Middle frontal gyrus (tissue), 1 donor: ENCODE data around the gene PLEKHG5.
A peak's percentile ranks its signal among the peaks of the same experiment; 100 is the strongest.
"Not testable (repeated sequence)": the region's sequence is repeated elsewhere in the genome, so short reads cannot be mapped to it uniquely, and the experiment has no call there.

Source experiments
- DNase-seq: peaks from one replicate; pipeline ENCODE4 v3.0.0-alpha.2; 2015; ENCODE audit warnings: low spot score; ENCODE audit errors: extremely low spot score

Gene PLEKHG5

DNA sequence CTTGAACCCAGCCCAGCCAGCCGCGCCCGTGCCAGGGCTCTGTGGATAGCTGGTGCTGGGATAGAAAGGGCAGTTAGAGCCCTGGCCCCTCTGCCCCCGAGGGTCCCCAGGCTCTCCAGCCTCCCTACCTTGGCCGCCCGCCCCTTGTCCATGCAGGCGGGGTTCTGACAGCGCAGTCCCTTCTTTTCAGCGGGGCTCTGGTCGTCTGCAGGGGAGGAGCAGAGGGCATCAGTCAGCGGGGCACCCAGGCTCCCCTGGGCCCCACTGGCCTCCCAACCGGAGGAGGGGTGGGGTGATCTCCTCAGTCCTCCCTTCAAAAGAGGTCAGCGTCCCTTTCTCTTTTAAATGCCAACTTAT lies 4.9 kb upstream of the PLEKHG5 start:
- DNase-seq = no peak

DNA sequence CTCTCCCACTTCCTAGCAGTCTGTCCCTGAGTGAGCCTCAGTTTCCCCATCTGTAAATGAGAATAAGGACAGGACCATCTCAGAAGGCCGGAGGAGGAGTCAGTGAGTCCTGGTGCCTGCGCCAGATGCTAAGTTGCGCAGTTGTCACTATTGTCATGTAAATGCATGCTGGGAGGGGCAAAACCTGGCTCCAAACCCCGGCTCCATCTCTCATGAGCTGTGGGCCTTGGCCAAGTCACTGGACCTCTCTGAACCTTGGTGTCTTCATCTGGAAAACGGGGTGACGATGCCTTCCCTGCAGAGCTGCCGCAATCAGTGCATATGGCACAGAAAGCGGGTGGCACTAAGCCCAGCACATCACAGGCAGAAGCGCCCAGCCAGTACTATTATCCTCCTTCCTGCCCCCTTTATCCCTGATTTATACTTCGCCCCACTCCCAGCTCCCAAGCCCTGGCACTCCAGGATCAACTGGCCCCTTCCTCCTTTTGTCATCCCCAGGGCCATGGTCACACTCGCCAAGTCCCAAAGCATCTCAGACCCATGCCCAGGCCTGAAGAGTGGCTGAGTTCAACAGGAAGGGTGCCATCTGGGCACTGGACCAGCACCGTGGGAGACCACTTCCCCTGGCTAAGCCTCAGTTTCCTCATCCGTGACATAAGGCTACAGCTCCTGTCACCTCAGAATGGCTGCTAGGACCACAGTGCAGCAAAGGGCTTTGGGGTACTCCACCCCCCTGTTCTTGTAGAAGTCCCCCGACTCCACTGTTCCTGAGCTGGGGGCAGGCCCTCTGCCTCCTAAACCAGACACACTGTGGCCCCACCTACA lies 4.3 kb upstream of the PLEKHG5 start:
- DNase-seq = no peak

DNA sequence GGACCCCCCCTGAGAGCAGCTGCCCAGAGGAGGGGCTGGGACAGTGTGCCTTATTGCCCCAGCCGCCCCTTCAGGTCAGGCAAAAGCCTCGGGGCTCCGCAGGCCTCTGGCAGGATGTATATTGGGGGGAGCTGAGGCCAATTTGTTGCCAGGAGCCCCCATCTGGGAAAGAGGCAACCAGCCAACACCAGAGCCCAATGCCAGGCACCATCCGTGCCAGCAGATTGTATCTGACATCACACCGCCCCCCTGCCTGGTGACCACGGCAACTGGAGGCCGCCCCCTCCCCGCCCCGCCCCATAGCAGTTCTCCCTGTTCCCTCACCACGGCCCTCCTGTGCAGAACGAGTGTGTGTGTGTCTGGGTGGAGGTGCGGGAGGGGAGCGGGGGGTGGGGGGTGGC lies 3.6 kb upstream of the PLEKHG5 start:
- no peak for DNase-seq

DNA sequence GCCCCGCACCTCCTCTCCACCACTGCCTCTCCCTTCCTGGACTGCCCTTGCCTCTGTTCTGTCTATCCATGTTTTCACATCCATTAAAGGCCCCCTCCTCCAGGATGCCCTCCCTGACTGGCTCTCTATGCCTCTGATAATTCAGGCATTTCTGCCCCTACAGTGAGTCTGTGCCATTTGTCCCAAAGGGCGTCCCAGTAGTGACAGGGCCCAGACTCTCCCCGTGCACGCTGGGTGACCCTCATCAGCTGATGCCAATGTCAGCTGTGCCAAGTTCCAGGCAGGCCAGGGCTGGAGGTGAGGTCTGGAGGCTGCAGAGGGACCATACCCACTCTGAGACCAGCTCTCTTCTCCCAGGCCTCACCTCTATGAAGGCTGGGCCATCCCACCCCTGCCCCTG lies 3.2 kb upstream of the PLEKHG5 start:
- no peak for DNase-seq

DNA sequence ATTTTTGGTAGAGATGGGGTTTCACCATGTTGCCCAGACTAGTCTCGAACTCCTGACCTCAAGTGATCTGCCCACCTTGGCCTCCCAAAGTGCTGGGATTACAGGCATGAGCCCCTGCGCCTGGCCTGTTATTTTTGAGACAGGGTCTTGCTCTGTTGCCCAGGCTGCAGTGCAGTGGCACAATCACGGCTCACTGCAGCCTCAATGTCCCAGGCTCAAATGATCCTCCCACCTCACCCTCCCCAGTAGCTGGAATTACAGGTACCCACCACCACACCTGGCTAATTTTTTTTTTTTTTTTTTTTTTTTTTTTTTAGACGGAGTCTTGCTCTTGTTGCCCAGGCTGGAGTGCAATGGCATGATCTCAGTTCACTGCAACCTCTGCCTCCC lies 2.4 kb upstream of the PLEKHG5 start:
- DNase-seq = not testable (repeated sequence)

DNA sequence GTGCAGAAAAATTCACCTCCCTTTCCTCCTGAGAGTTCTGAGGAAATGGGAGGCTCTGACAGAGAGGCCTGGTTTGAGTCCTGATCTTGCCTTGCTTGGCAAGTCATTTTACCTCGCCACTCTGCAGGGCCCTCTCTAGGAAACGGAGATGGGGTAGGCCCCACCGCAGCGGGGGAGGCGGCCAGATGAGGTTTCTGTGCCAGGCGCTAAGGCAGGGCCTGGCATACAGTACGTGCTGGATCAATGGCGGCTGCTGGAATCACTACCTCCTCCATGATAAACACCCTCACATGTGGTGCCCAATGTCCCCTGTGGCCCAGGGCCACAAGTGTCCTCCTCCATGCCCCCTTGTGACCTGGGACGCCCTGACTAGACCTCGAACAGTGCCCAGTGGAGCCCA lies 499 bp upstream of the PLEKHG5 start:
- DNase-seq = no peak

DNA sequence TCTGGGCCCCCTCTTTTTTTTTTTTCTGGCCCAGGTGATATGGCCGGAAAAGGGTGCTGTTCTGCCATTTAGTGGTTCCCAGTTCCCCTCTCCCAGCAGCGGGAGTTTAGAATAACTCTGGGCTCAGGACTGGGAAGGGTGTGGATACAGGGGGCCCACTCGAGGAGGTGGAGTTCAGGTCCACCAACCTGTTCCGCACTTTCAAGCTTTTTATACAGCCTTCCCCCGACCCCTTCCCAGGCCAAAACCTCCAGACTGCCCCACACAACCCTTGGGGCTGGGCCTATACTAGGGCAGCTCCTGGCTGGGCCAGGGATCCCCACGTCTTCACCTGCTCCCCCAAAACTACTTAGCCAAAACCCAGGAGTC lies 402 bp downstream of the PLEKHG5 start:
- no peak for DNase-seq

DNA sequence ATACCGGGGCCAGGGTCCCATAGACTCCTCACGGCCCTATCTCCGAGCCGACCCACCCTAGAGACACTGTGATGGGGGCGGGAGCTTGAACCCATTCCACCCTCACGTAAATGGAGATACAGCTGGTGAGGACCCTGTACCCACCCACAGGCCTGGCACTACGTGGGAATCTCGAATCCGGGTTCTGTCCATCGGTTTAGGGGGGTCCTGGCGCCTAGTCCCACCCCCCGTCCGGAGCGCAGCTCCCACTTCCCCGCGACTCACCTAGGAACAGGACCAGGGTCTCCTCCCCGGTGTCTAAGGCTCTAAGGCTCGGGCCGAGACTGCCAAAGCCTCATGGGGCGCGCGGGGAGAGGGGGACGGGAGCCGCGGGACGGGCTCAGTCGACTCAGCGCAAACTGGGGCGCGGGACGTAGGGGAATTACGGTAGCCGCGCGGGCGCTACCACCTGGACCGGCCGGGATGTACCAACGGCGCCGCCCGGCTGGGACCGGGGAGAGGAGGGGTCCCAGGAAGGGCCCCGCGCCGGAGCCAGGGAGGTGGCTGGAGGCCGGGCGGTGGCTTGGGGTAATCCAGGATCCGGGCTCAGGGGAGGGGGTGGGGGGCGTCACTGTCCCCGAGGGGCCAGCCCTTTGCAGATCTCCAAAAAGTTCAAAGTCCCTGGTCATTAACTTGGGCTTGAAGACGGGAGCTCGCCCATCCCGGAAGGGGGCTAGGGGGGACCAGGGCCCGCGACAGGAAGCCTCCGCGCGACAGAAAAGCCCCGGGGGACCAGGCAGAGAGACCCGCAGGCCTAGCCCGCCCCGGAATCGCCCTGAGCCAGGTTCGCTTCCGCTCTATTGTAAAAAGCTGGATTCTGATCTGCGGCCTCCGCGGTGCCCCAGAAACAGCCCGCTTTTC lies 1.0 kb downstream of the PLEKHG5 start:
- no peak for DNase-seq

DNA sequence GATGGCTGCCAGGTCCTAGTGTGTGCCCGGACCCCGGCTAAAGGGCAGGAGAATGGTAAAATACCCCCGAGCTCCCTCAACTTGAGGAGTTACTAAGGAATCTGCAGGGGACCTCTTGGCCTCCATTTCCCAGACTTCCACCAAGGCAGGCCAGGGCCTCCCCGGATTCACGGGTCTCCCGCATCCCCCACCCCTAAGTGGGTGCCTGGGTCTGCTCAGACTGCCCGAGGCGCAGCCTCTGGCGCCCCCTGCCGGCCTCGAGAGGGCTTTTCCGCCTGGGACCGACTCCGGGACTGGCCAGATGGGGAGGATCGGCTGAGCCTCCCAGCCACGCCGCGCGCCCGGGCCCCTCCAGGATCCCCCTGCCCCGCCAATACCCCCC lies 1.7 kb downstream of the PLEKHG5 start:
- peak; percentile 32 for DNase-seq

DNA sequence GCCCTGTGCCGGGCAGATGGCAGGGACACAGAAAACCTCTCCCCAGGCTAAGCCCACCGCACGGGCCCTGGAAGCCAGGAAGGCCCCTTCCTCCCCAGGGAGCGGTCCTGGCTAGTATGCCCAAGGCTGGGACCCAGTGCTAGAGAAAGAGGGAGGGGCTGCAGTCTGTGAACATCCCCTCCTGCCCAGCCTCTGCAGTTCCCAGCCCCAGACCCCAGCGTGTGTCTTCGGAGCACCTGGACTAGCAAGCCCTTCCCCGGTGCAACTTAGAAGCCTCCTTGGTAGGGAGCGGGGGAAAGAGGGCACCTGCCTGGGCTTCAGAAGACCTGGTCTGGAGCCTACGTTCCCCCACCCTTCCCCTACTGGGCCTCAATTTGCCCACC lies 2.1 kb downstream of the PLEKHG5 start:
- no peak for DNase-seq

DNA sequence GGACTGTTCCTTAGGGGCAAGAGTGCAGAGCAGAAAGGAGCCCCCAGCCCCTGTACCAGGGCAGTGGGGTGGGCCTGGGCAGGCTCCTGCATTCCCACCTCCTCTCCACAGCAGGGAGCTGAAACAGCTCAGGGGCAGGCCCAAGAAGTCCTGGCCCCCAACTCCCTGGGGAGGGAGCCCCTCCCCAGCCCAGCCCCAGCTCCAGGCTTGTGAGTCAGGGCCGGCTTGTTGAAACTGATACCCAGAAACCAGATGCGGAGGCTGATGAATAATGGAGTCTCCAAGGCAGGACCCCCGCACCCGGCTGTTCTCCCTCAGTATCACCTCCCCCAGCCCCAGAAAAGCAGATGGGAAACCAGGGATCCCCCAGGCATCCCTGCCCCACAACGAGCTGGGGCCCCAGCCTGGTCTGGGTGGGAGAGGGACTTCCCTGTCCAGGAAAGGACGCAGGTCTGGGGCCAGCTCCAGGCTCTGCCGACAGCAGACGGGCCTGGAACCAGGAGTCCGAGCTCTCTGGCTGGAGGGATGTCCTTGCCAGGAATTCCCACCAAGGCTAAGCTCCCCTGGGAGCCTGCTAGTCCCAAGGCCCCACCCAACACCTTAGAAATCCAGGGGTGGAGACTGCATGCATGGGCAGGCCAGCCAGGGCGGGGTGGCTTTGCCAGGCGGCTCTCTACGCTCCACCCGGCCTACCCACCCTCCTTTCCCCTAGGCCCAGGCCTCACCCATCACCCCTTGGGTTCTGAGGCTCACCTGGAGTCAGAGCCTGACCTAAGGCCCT lies 2.7 kb downstream of the PLEKHG5 start:
- DNase-seq = no peak

DNA sequence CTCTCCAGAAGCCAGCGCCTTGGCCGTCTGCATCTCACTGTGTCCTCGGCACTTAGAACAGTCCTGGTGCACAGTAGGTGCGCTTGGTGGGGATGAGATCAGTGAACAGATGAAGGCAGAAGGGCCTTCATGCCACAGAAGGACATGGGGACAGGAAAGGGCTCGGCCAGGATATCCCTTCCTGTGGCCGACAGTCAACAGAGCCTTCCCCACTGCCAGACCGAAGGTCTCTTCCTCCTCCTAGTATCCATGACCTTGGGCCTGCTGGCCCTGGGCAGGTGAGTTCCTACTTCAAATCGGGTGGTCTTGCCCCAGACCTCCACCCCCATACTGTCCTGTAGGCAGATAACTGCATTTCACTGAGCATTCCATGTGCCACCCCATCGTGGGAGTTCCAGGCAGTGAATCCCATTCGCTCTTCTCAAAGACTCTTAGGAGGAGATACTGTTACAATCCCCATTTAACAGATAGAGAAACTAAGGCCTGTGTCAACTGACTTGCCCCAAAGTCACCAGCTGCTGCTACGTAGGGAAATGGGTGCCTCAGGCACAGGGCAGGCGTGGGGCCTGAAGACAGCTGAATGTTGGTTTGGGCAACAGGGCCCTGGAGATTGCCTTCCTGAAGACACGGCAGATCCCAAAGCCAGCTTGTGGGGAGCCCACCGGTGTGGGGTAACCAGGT lies 3.5 kb downstream of the PLEKHG5 start:
- DNase-seq = no peak

DNA sequence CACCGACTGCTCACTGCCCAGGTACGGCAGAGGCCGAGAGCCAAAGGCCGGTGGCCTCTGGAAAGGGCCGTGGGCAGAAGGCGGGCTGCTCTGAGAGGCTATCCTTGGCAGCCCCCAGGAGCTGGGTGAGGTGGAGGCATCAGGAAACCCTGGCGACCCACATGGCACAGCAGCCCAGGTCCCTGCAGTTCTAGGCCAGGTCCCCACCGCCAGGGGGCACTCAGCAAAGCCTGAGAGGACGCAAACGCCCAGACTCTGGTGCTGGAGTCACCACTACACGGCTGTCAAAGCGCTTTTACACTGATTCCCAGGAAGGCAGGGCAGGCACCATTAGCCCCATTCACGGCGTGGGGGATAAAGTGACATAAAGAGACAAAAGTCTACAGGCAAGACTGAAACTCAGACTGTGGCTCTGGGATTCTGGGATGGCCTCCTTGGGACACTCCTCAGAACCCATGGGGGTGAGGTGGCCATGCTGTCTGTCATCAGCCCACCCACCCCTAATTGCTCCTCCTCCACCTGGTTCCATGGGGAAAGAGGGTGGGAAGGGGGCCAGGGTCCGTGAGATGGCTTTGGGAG lies 4.9 kb downstream of the PLEKHG5 start:
- DNase-seq = peak; percentile 42

DNA sequence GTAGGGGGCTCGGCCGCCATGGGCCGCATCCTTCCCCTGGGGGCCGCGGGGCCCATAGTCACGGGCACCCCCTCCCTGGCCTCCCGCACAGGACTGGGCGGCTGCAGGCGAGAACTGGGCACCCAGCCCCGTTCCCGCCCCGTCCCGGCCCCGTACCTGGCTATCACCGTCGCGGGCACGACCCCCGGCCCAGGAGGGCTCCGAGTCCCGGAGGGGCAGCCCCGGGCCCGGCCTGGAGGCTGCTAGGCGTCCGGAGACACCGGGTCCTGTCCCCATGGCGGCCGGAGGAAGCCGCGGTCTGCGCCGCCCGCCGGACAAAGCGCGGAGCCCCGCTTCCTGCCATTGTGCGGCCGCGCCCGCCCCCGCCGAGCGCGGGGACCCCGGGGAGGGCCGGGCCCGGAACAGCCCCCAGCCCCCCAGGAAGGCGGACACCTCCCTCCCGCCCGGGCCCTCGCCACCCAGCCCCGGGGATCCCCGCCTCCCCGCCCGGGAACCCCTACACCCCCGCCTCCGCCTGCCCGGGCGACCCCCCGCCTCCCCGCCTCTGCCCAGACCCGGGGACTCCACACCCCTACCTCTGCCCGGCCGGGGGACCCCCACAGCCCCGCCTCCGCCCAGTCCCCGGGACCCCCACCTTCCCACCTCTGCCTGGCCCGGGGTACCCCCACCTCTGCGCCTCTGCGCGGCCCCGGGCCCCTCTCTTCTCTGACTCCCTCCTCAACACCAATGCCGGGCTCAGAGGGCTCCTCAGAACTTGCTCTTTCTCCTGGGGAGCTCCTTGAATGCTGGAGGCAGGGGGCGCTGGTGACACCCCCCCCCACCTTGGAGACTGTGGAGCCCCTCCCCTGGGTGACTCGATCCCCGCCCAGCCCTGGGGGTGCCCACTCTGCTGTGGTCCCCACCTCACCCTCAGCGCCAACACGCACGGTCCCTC lies 6.0 kb downstream of the PLEKHG5 start:
- no peak for DNase-seq

DNA sequence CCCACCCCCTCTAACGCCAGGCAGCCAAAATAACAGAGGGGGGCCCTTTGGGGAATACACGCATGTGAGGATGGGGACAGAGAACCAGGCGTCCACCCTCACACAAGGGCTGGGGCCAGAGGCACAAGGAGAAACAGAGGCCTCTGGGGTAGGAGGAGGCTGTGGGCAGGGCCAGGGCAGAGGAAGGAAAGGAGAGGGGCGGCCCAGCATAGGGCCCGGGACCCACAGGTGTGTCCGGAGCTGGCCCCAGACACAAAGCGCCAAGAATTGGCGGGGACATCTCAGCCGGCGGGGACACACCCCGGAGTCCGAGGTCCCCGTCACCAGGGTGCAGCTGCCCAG lies 6.7 kb downstream of the PLEKHG5 start:
- no peak for DNase-seq

DNA sequence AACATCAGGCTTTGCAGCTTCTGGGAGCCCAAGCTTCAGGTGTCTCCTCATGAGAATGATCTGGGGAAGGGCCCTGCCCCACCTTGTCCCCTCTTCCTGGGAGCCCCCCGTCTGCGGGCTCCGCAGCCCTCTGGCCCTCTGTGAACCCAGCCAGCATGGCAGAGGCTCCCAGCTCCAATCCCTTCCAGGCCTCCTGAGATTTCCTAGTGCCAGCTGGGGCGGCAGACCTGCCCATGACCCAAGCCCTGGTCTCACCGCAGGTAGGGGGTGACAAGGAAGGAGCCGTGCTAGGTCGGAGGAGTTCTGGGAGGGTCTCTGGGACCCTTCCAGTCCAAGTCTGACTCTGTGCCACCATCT lies 7.7 kb downstream of the PLEKHG5 start:
- DNase-seq = no peak

DNA sequence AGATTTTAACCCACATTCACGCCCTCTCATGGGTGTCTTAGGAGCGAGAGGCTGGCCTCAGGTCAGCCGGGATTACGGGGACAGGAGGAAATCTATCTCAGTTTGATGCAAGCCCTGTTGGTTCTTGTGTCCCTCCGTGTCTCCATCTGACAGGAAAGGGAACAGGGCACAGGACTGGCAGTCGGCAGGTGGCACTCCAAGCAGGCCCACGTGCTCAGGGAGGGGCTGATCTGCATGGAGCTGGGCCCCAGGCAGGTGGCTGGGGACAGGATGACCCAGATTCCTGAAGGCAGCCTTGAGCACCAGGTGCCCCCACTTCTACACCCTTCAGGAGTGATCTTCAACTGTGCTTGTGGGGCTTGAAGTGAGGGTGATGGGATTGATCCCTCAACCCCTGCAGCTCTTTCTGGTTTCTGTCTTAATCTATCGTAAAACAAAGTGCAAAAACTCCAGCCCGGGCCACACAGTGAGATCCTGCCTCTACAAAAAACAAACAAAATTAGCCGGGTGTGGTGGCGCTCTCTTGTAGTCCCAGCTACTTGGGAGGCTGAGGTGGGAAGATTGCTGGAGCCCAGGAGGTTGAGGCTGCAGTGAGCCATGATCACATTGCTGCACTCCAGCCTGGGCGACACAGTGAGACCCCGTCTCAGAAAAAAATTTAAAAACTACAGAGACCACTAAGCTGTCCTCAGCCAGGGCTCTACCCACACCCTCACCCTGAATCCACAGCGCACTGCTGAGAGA lies 8.3 kb downstream of the PLEKHG5 start:
- no peak for DNase-seq

DNA sequence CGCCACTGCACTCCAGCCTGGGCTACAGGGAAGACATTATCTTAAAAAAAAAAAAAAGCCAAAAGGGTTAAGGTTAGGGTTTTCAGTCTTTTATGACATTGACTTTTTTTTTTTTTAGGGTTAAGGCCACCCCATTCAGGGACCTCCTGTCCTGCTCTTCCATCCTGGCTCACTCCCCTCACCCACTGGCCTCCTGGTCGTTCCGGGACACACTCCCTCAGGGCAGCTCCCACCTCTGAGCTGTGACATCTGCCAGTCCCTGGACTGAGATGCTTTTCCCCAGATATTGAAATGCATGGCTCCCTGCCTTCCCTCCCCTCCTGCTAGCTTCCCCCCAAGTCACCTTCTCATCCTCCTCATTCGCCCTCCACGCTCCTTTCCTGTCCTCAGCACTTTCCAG lies 9.6 kb downstream of the PLEKHG5 start:
- no peak for DNase-seq

DNA sequence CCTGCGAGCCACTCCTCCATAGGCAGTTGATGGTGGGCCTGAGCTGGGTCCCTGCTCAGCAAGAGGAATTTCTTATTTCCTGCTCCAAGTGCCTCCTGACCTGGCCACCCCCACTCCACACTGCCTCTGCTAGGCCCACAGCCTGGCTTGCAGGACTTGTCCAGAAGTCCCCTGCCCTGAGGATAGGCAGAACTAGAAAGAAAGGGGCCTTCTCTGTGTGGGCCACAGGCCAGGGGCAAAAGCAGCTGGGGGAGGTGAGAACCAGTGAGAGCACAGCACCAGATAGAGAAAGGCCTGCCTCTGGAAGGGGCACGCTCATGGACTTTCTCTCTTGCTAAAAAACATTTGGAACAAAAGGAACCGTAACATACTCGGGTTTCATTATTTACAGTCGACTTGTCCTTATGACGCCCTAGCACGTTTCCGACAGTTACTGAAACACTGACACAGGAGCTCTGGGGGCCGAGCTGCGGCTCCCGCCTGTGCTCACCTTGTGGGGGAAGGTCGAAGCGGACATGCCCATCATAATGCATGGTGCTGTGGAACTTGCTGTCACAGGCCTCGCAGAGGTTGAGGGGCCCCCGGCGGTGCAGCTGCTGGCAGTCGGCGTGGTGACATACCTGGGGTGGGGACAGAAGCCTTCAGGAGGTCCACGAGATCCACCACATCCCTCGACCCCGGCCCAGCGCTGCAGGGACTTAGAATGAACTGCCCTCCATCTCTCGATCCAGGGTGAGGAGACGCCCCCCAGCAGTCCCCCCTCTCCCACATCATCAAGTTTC lies 14.2 kb downstream of the PLEKHG5 start:
- no peak for DNase-seq
